ENCODE data around the gene SP140L.
"Not testable (repeated sequence)": the region's sequence is repeated elsewhere in the genome, so short reads cannot be mapped to it uniquely, and the experiment has no call there.

The SP140L gene

DNA sequence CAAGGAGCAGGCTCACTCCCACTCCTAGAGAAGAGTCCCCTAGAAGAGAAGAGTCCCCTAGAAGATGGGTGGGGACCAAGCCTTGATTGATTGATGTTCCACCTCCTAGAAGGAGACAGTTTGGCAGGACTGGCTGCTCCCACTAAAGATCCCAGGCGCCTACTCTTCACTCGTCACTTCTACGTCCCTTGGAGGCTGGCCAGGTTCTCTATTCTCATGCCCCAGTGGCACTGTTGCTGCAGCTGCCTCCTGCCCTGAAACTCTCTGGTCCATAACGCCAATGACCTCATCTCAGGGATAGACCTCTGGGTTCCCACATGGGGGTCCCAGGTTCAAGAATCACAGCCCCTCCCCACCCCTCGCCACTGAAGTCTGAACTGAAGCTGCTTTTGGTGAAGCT is 2.5 kb upstream of the SP140L start:
- no peak for DNase-seq

DNA sequence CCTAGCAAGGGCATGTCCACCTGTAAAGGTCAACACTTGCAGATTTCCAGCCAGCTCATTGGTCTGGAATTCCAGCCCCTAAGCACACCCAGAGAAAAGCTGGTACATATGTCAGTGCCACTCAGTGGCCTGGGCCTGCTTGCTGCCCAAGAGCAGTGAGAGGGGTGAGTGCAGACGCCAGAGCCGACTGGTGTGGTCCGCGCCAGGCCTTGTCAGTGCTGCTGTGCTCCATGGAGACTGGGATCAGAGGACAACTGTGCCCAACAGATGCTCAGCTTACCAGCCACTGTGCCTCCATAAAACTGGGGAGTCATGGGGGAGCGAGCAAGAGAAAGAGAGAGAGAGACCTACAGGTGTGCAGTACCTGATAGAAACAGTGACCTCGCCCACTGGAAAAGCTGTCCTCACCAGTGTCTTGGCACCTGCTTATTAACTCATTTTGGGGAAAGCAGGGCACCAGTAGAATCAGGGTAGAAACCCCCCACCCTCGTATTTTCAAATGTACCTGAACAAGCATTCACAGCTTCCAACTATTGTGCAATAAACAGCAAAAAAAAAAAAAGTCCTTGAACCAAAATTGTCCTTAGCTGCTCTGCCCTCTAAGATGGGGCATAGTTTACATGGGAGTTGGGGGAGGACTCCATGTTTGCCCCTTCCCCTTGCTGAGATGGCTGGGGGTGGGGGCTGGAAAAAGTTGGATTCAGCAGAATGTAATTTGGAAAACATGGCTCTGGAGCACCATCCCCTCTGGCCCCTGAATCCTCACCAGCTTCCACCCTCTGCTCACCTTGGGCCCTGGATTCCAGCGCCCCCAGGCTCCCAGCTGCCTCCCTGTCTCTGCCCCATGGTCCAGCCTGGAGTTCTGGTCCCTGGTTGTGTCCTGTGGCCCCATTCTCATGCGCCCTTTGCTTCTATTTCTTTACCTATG is 1.4 kb upstream of the SP140L start:
- no peak for DNase-seq

GRCh38 chr2:230327418-230328154 is 593 bp downstream of the SP140L start:
- DNase-seq = peak; percentile 37

DNA sequence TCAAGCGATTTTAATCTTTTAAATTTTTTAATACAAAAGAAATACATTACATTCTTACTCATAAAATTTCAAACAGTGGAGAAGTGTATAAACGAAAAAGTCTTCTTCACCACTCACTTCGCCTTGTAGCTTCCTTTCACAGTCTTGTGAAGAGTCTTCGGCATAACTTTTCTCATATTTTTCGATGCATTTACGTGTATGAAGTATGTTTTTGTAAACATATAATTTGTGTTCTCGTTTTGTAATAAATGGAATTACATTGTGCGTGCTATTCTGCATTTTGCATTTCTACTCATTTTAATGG is 1.1 kb downstream of the SP140L start:
- DNase-seq = no peak

- no peak for DNase-seq
Observed at GRCh38 chr2:230329946-230330605, 3.1 kb downstream of the SP140L start.

GRCh38 chr2:230330725-230331124 is 3.7 kb downstream of the SP140L start:
- DNase-seq = no peak

- DNase-seq = no peak
Observed at GRCh38 chr2:230335461-230335863, 8.5 kb downstream of the SP140L start.

DNA sequence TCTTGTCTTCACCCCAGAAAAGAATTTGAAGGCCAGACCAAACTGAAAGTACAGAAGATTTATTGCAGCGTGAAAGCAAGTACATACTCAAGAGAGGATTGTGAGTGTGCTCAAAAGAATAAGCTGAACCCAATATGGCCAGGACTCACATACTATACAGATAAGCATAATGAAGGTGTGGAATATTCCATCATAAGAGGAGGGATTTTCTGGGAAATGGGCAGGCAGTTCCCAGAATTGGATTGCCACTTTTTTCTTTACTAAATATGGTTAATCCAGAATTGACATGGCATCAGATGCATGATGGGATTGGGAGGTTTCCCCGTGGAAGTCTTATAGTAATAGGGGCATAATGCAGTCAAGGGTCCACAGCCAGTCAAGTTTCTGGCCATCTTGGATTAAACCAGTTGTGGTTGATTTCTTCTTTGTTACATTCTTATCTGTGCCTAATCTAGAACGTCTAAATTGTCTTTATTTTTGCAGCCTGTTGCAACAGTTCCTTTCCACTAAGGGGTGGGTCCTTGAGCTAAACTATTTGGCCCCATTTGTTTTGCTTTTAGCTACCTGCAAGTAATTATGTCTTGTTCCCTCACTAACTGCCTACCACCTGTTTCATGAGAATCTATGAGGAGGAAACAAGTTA is 9.0 kb downstream of the SP140L start:
- no peak for DNase-seq

DNA sequence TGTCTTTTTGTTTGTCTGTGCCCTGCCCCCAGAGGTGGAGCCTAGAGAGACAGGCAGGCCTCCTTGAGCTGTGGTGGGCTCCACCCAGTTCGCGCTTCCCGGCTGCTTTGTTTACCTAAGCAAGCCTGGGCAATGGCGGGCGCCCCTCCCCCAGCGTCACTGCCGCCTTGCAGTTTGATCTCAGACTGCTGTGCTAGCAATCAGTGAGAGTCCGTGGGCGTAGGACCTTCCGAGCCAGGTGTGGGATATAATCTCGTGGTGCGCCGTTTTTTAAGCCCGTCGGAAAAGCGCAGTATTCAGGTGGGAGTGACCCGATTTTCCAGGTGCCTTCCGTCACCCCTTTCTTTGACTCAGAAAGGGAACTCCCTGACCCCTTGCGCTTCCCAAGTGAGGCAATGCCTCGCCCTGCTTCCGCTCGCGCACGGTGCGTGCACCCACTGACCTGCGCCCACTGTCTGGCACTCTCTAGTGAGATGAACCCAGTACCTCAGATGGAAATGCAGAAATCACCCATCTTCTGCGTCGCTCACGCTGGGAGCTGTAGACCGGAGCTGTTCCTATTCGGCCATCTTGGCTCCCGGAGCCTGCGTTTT is 15.0 kb downstream of the SP140L start:
- not testable (repeated sequence) for DNase-seq

DNA sequence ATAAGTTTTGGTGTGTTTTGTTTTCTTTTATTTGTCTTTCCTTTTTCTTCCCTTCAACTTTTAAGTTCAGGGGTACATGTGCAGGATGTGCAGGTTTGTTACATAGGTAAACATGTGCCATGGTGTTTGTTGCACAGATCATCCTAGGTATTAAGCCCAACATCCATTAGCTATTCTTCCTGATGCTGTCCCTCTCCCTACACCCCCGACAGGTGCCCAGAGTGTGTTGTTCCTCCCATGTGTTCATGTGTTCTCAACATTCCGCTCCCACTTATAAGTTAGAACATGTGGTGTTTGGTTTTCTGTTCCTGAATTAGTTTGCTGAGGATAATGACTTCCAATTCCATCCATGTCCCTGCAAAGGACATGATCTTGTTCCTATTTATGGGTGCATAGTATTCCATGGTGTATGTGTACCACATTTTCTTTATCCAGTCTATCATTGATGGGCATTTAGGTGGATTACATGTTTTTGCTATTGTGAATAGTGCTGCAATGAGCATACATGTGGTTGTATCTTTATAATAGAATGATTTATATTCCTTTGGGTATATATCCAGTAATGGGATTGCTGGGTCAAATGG is 16.1 kb downstream of the SP140L start:
- not testable (repeated sequence) for DNase-seq

DNA sequence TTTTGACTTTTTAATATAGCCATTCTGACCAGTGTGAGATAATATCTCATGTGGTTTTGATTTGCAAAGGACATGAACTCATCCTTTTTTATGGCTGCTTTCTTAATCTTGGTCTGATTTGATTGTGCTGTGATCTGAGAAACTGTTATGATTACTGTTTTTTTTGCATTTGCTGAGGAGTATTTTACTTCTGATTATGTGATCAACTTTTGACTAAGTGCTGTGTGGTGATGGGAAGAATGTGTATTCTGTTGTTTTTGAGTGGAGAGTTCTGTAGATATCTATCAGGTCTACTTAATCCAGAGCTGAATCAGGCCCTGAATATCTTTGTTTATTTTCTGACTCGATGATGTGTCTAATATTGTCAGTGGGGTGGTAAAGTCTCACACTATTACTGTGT is 16.8 kb downstream of the SP140L start:
- no peak for DNase-seq

GRCh38 chr2:230346465-230346864 is 19.5 kb downstream of the SP140L start:
- DNase-seq = no peak

DNA sequence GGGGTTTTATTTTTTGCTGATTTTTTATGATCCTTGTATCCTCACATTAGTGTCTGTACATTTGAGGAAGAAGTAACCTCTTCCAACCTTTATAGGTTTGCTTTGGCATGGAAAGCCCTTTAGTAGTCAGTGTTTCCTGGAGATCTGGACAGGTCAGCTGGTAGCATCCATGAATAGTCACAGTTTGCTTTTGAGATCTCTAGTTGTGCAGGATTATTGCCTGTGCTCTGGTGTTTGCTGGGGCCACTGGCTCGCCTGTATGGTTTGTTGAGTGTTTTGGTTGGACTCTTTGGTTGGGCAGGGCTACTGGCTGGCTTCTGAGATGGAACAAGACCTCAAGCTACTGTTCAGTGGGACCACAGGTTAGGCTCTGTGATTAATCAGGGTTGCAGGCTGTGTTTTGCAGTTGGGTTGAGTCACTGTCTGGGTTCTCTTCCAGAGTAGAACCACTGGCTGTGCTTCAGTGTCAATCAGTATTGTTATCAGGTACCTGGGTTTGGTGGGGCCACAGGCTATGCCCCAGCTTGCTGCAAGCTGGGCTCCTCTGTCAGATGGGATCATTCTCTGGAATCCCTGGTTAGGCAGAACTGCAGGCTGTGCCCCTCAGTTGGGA is 20.0 kb downstream of the SP140L start:
- DNase-seq = no peak

- DNase-seq = no peak
Observed at GRCh38 chr2:230347659-230348305, 20.8 kb downstream of the SP140L start.

- no peak for DNase-seq
Observed at GRCh38 chr2:230348787-230349186, 21.8 kb downstream of the SP140L start.

- DNase-seq = no peak
Observed at GRCh38 chr2:230356084-230356483, 29.1 kb downstream of the SP140L start.

DNA sequence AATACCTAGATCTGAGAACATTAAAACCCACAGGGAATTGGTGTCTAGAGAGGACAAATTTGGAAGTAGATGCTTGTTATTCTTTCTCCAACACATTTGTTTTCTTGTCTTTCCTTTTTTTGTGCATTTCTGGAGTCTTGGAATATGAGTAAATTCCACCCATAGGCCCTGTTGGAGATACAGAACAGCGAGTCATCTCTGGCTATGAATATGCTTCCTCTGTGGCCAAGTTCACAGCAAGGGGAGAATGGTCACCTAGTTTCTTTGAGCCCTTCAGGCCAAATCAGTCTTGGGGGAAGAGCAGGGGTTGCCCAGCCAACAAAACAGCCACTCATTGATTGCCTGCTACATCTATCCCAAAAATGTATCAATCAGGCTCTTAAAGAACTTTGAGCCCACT is 31.3 kb downstream of the SP140L start:
- no peak for DNase-seq

GRCh38 chr2:230360028-230360427 is 33.0 kb downstream of the SP140L start:
- DNase-seq = no peak

- DNase-seq = no peak
Observed at GRCh38 chr2:230362030-230362691, 35.2 kb downstream of the SP140L start.

GRCh38 chr2:230382108-230382507 is 55.1 kb downstream of the SP140L start:
- no peak for DNase-seq

DNA sequence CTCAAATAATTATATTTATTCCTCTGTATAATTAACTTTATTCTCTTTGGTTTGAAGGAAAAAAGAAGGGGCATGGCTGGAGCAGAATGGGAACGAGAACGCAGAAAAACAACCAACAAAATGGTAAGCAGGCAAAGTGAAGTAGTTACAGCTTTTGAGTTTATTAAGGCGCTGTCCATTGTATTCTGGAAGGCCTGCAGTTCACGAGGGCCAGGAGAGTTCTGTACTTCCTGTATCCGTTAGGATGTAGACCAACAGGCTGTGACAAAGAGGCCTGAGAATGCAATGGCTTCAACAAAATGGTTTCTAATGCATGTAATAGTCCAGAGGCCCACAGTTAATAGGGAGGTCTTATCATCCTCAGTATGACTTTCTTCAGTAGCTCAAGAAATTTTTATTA is 56.5 kb downstream of the SP140L start:
- no peak for DNase-seq

Data from NCI-H1417 treated with DMSO at 0.1 percent for 48 hours (cell line).